Ishikawa (cell line): Measurements from ENCODE around the gene EIF2AK3.

Experiments used
- CREB1 ChIP-seq: IDR thresholded peaks from 2 replicates; pipeline ENCODE4 v1.6.1; 2012; ENCODE audit warnings: low read depth
- EP300 ChIP-seq: IDR thresholded peaks from 2 replicates; pipeline ENCODE4 v1.6.1; 2012; ENCODE audit warnings: borderline replicate concordance
- RAD21 ChIP-seq: IDR thresholded peaks from 2 replicates; pipeline ENCODE4 v1.6.1; 2012; ENCODE audit warnings: low read depth
- TAF1 ChIP-seq: IDR thresholded peaks from 2 replicates; pipeline ENCODE4 v1.6.1; 2012; ENCODE audit warnings: low read depth, mild to moderate bottlenecking

DNA sequence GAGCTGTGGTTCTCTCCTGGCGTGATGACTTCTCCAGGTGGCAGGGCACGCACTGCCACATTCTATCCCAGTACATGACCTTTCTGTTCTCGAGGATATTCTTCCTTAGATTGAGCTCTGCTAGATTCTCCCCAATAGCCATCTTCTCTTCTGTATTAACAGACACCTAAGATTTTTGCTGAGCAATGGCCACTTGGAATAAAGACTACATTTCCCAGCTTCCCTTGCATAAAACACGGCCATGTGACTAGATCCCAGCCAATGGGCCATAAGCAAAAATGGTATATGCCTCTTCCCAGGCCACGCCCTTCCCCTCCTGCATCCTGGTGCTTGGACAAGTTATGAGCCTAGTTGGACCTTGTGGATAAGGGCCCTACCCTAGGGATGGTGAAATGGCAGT is 82.1 kb downstream of the EIF2AK3 start:
- TF ChIP-seq TAF1 (no peak), EP300 (no peak), RAD21 (no peak), CREB1 (no peak)
